HepG2 (cell line): ENCODE measurements around the gene ITPR1. TPM values are rescaled to one million over a fixed set of nuclear protein-coding genes. Genes with fewer than 3 reads are reported as not detected.
A peak's percentile ranks its signal among the peaks of the same experiment; 100 is the strongest.

Experiments
- BHLHE40 ChIP-seq: IDR thresholded peaks from 2 replicates; pipeline ENCODE4 v1.6.1; 2011; ENCODE audit warnings: low read length, improper control_type of control experiment
- BRCA1 ChIP-seq: sonication (generic); formaldehyde crosslinking; IDR thresholded peaks from 2 replicates; pipeline ENCODE4 v1.4.0; 2020; ENCODE audit warnings: missing genetic modification reagents
- ETV6 ChIP-seq: sonication (generic); formaldehyde crosslinking; conservative IDR thresholded peaks from 2 replicates; pipeline ENCODE4 v1.4.0; 2020; ENCODE audit warnings: missing genetic modification reagents
- FOXC1 ChIP-seq: sonication (generic); formaldehyde crosslinking; IDR thresholded peaks from 2 replicates; pipeline ENCODE4 v1.8.0; 2022; ENCODE audit warnings: mild to moderate bottlenecking, missing genetic modification reagents, borderline replicate concordance
- HNRNPH1 ChIP-seq: fragments of 200-400 bp; formaldehyde crosslinking; optimal IDR thresholded peaks from 2 replicates; pipeline ENCODE3; 2017; ENCODE audit warnings: mild to moderate bottlenecking, low read depth, low read length
- LBX2 ChIP-seq: sonication (generic); formaldehyde crosslinking; IDR thresholded peaks from 2 replicates; pipeline ENCODE4 v1.5.0; 2020; ENCODE audit warnings: missing genetic modification reagents, mild to moderate bottlenecking, borderline replicate concordance
- MAZ ChIP-seq, 2 experiments: sonication (generic) in 1 of 2; formaldehyde crosslinking in 1 of 2; IDR thresholded peaks; 2 replicates each; pipeline versions ENCODE4 v1.5.0 to v1.6.1; 2012 to 2020; ENCODE audit warnings: low read depth in 2 of 2, mild to moderate bottlenecking in 2 of 2, borderline replicate concordance in 1 of 2, improper control_type of control experiment in 1 of 2, low read length in 1 of 2, missing genetic modification reagents in 1 of 2, moderate library complexity in 1 of 2
- MED1 ChIP-seq: sonication (generic); formaldehyde crosslinking; IDR thresholded peaks from 2 replicates; pipeline ENCODE4 v1.4.0; 2020; ENCODE audit warnings: missing genetic modification reagents
- MED13 ChIP-seq: sonication (generic); formaldehyde crosslinking; IDR thresholded peaks from 2 replicates; pipeline ENCODE4 v1.5.0; 2020; ENCODE audit warnings: missing genetic modification reagents
- NBN ChIP-seq: fragments of 450-650 bp; conservative IDR thresholded peaks from 2 replicates; pipeline ENCODE4 v1.6.1; 2017
- NR2F1 ChIP-seq, 2 experiments: fragments of 450-650 bp in 1 of 2; formaldehyde crosslinking in 1 of 2; IDR thresholded peaks; 2 replicates each; pipeline versions ENCODE4 v1.5.0 to v1.6.1; 2016 to 2020; ENCODE audit warnings: mild to moderate bottlenecking in 1 of 2, missing compliant biosample characterization in 1 of 2, missing genetic modification reagents in 1 of 2, moderate library complexity in 1 of 2
- RBM22 ChIP-seq: fragments of 200-400 bp; formaldehyde crosslinking; optimal IDR thresholded peaks from 2 replicates; pipeline ENCODE3; 2017; ENCODE audit warnings: mild to moderate bottlenecking, low read length, moderate library complexity
- SMARCE1 ChIP-seq: fragments of 450-650 bp; IDR thresholded peaks from 2 replicates; pipeline ENCODE4 v1.6.1; 2017; ENCODE audit warnings: borderline replicate concordance
- ZBTB37 ChIP-seq: sonication (generic); formaldehyde crosslinking; IDR thresholded peaks from 2 replicates; pipeline ENCODE4 v1.4.0; 2020; ENCODE audit warnings: mild to moderate bottlenecking, missing genetic modification reagents
- ZFP1 ChIP-seq: IDR thresholded peaks from 2 replicates; pipeline ENCODE4 v1.6.1; 2016
- ZFP62 ChIP-seq: sonication (generic); formaldehyde crosslinking; IDR thresholded peaks from 2 replicates; pipeline ENCODE4 v1.4.0; 2020; ENCODE audit warnings: missing genetic modification reagents
- ZMAT3 ChIP-seq: sonication (generic); formaldehyde crosslinking; conservative IDR thresholded peaks from 2 replicates; pipeline ENCODE4 v1.7.0; 2021; ENCODE audit warnings: missing genetic modification reagents
- ZNF549 ChIP-seq: sonication (generic); formaldehyde crosslinking; IDR thresholded peaks from 2 replicates; pipeline ENCODE4 v1.5.0; 2020; ENCODE audit warnings: missing genetic modification reagents
- ZNF839 ChIP-seq: sonication (generic); formaldehyde crosslinking; IDR thresholded peaks from 2 replicates; pipeline ENCODE4 v1.4.0; 2020; ENCODE audit warnings: missing genetic modification reagents, mild to moderate bottlenecking, borderline replicate concordance
- polyA plus RNA-seq, 8 experiments: library from polyadenylated mRNA; depleted of rRNA in 3 of 8; stranded (reverse) in 7 of 8; unstranded in 1 of 8; fragments of >200 nt; fragmentation: Illumina TruSeq in 4 of 8; extraction: Trizol in 4 of 8; gene quantifications; 2 replicates each; pipeline versions ENCODE4 v1.2.1 to v1.2.3, GENCODE V29; 2011 to 2016; ENCODE audit warnings: low read depth in 4 of 8, missing spikeins in 1 of 8, mixed read lengths in 1 of 8; ENCODE audit not compliant: insufficient read depth in 1 of 8
- total RNA-seq, 5 experiments: library from RNA; depleted of rRNA; stranded (reverse); fragments of >200 nt; fragmentation: Illumina TruSeq; extraction: Trizol; gene quantifications; 2 replicates each; pipeline ENCODE4 v1.2.3, GENCODE V29; 2016; ENCODE audit warnings: low read depth in 1 of 5
- TF ChIP-seq, protein P1 (sequence below): IDR thresholded peaks from 2 replicates; pipeline ENCODE4 v1.6.1; 2012; ENCODE audit warnings: low read length, improper control_type of control experiment
- TF ChIP-seq, protein P2 (sequence below): sonication (generic); formaldehyde crosslinking; IDR thresholded peaks from 2 replicates; pipeline ENCODE4 v1.4.0; 2020; ENCODE audit warnings: missing genetic modification reagents, borderline replicate concordance
- TF ChIP-seq, protein P3 (sequence below): IDR thresholded peaks from 2 replicates; pipeline ENCODE4 v1.6.1; 2016; ENCODE audit warnings: low read depth, control low read depth

The ITPR1 gene
- total and polyA plus RNA-seq, 2 of the 13 experiments (the other 11 are each of a cell fraction or from before 2014, with no cell fraction given), result 10.0 to 11.4 TPM

DNA sequence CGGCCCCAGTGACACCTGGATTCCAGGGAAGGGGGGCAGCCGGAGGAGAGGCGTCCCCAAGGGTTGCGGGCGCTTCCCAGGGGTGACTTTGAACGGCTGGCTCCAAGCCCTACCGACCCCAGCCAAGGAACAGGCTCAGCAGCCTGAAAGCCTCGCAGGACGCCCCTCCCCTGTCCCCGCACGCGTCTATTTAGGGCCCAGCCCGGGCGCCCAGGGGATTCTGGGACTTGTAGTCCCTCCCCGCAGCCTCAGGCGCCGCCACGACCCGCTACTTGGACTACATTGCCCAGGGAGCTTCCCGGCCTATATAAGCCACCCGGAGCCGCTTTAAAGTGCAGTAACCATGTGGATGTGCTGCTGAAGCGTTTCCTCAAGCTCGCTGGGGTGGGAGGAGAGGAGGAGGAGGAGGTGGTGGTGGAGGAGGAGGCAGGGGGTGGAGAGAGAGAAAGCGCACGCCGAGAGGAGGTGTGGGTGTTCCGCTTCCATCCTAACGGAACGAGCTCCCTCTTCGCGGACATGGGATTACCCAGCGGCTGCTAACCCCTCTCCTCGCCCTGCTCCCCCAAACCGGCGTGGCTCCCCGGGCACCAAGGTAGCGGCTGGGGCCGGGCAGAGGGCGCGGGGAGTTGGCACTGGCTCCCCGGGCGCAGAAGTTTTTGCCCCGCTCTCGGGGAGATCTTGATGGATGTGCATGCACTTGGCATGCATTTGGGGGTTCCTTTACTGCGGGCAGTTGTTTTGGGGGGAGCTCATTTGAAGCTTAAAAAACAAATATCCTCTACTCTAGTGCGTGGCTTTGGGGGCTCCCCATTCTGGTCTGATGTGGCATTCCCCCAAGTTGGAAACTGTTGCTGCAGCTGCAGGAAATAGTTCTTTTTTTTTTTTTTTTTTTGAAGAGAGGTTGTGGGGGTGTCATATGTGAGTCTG, at the start of gene ITPR1 (continued):
- no peak for TF ChIP-seq ZBTB37 (CRISPR knock-in tag)
- TF ChIP-seq, protein P1, sequence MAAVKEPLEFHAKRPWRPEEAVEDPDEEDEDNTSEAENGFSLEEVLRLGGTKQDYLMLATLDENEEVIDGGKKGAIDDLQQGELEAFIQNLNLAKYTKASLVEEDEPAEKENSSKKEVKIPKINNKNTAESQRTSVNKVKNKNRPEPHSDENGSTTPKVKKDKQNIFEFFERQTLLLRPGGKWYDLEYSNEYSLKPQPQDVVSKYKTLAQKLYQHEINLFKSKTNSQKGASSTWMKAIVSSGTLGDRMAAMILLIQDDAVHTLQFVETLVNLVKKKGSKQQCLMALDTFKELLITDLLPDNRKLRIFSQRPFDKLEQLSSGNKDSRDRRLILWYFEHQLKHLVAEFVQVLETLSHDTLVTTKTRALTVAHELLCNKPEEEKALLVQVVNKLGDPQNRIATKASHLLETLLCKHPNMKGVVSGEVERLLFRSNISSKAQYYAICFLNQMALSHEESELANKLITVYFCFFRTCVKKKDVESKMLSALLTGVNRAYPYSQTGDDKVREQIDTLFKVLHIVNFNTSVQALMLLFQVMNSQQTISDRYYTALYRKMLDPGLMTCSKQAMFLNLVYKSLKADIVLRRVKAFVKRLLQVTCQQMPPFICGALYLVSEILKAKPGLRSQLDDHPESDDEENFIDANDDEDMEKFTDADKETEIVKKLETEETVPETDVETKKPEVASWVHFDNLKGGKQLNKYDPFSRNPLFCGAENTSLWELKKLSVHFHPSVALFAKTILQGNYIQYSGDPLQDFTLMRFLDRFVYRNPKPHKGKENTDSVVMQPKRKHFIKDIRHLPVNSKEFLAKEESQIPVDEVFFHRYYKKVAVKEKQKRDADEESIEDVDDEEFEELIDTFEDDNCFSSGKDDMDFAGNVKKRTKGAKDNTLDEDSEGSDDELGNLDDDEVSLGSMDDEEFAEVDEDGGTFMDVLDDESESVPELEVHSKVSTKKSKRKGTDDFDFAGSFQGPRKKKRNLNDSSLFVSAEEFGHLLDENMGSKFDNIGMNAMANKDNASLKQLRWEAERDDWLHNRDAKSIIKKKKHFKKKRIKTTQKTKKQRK, result no peak
- no peak for TF ChIP-seq SMARCE1
- TF ChIP-seq NBN, result no peak
- TF ChIP-seq HNRNPH1, result no peak
- no peak for TF ChIP-seq ZFP62 (CRISPR knock-in tag)
- peak; percentile 97 for TF ChIP-seq MAZ (IDR thresholded peaks at IDR 0.05; ENCODE audit: borderline replicate concordance, low read depth, low read length)
- peak; percentile 94 for TF ChIP-seq MAZ (CRISPR knock-in tag; IDR thresholded peaks at IDR 0.05; ENCODE audit: low read depth)
- TF ChIP-seq ZNF839 (CRISPR knock-in tag), result no peak
- TF ChIP-seq ZFP1 (CRISPR knock-in tag), result no peak; the same call in 1 of the 2 replicates
- no peak for TF ChIP-seq MED13
- no peak for TF ChIP-seq LBX2
- no peak for TF ChIP-seq MED1
- TF ChIP-seq, protein P2, sequence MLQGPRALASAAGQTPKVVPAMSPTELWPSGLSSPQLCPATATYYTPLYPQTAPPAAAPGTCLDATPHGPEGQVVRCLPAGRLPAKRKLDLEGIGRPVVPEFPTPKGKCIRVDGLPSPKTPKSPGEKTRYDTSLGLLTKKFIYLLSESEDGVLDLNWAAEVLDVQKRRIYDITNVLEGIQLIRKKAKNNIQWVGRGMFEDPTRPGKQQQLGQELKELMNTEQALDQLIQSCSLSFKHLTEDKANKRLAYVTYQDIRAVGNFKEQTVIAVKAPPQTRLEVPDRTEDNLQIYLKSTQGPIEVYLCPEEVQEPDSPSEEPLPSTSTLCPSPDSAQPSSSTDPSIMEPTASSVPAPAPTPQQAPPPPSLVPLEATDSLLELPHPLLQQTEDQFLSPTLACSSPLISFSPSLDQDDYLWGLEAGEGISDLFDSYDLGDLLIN (CRISPR knock-in tag), result peak; percentile 49; the same call in 1 of the 2 replicates
- no peak for TF ChIP-seq NR2F1 (CRISPR knock-in tag; IDR thresholded peaks at IDR 0.05)
- peak; percentile 56 for TF ChIP-seq BHLHE40
- no peak for TF ChIP-seq BRCA1 (CRISPR knock-in tag)
- TF ChIP-seq FOXC1 (CRISPR knock-in tag), result peak; percentile 70; the same call in 1 of the 2 replicates
- TF ChIP-seq ETV6, result no peak
- TF ChIP-seq ZNF549, result no peak
- TF ChIP-seq, protein P3, sequence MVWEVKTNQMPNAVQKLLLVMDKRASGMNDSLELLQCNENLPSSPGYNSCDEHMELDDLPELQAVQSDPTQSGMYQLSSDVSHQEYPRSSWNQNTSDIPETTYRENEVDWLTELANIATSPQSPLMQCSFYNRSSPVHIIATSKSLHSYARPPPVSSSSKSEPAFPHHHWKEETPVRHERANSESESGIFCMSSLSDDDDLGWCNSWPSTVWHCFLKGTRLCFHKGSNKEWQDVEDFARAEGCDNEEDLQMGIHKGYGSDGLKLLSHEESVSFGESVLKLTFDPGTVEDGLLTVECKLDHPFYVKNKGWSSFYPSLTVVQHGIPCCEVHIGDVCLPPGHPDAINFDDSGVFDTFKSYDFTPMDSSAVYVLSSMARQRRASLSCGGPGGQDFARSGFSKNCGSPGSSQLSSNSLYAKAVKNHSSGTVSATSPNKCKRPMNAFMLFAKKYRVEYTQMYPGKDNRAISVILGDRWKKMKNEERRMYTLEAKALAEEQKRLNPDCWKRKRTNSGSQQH (CRISPR knock-in tag), result no peak; the same call in 1 of the 2 replicates
- TF ChIP-seq ZMAT3 (CRISPR knock-in tag), result no peak
- no peak for TF ChIP-seq RBM22
